Immature natural killer cell (primary cell): ENCODE results near the gene CTIF. TPM values are rescaled to one million over a fixed set of nuclear protein-coding genes. Genes with fewer than 3 reads are reported as not detected.
A peak's percentile ranks its signal among the peaks of the same experiment; 100 is the strongest.
"Not testable (repeated sequence)": the region's sequence is repeated elsewhere in the genome, so short reads cannot be mapped to it uniquely, and the experiment has no call there.

Experiments used
- DNase-seq, 3 donors: peaks; one replicate each; pipeline ENCODE4 v3.0.0; 2022; ENCODE audit warnings: mixed read lengths in 1 of 3
- H3K27ac Mint-ChIP-seq, 6 donors: one replicate each; pipeline ENCODE4 v1.8.0; 2020; ENCODE audit warnings: mixed read lengths in 6 of 6, mild to moderate bottlenecking in 5 of 6, inconsistent platforms in 4 of 6, moderate library complexity in 3 of 6
- H3K27me3 Mint-ChIP-seq, 3 donors: one replicate each; pipeline ENCODE4 v1.8.0; 2020 to 2021; ENCODE audit warnings: low read depth in 3 of 3, mild to moderate bottlenecking in 3 of 3, mixed read lengths in 3 of 3, moderate library complexity in 3 of 3, inconsistent platforms in 1 of 3
- H3K36me3 Mint-ChIP-seq, 3 donors: one replicate each; pipeline ENCODE4 v1.8.0; 2020; ENCODE audit warnings: mixed read lengths in 3 of 3, inconsistent platforms in 2 of 3, mild to moderate bottlenecking in 2 of 3
- H3K4me1 Mint-ChIP-seq, 2 donors: one replicate each; pipeline ENCODE4 v1.8.0; 2020; ENCODE audit warnings: inconsistent platforms in 2 of 2, mild to moderate bottlenecking in 2 of 2, mixed read lengths in 2 of 2, moderate library complexity in 1 of 2
- H3K4me3 Mint-ChIP-seq, 5 donors: one replicate each; pipeline ENCODE4 v1.8.0; 2020; ENCODE audit warnings: mild to moderate bottlenecking in 5 of 5, mixed read lengths in 5 of 5, inconsistent platforms in 3 of 5, moderate library complexity in 3 of 5
- H3K9me3 Mint-ChIP-seq, 6 donors: one replicate each; pipeline ENCODE4 v1.8.0; 2020; ENCODE audit warnings: mild to moderate bottlenecking in 6 of 6, mixed read lengths in 6 of 6, inconsistent platforms in 4 of 6, moderate library complexity in 3 of 6
- polyA plus RNA-seq, 3 donors: library from polyadenylated mRNA; unstranded; fragments of 300-500 nt; fragmentation: Illumina TruSeq; gene quantifications; one replicate each; pipeline ENCODE4 v1.2.3, GENCODE V29; 2021

CTIF gene
- polyA plus RNA-seq: 1 to 10 TPM in 1 of 3 donors, under 1 TPM in 1, not detected in 1; 0.28 to 1.2 TPM

DNA sequence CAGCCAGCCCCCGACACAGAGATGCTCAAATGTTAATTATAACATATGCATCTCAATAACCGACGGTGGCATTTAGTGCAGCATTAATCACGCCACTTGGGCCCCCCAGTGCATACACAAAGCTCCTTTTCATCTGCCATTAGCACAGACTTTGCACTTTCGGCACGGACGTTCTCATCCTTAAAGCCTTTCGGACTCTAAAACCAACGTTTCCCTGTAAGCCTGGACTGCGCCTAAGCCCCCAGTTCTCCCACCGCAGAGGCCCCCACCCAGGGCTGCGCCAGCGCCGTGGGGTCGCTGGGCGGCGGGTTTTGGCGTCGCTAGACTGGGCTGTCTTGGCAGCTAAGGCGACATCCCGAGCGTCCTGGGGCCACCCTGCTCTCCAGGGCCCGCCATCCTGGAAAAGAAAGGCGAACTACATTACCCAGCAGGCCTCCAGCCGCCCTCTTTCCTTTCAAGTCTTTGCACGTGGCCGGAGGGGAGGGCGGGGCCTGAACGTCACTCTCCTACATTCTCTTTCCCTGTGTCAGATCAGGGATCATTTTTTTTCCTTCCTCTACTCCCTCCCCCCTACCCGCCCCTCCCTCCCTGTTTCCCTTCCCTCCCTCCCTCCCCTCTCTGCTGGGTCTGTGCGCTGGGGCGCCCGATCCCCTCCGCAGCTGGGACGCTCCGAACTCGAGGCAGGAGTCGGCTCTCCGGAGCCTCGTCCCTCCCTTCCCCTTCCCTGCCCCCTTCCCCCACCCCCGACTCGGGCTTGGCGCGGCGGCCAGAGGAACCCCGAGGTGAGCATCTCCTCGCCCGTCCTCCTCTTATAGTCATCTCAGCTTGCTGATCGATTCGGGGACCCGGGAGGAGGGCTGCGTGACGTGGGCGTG, at the start of gene CTIF:
CTIF (plus strand) TSS at position 501 of the 875 bp plus-strand sequence. CDS start 80,535 bp downstream, outside the sequence.
- Mint-ChIP-seq H3K4me3 (peak within 1 kb of the TSS; percentile 86 to 93 (median 91)), H3K36me3 (no peaks in the 10 kb centered on the region), H3K27ac (peak within 1 kb of the TSS in 2 of 6 donors; percentile 68 to 87), H3K27me3 (peaks cover 2 to 13% (median 3%) of the 10 kb centered on the region in 3 donors), H3K4me1 (peaks cover 0 to 9% of the 10 kb centered on the region in 2 donors), H3K9me3 (no peaks in the 10 kb centered on the region)
- peak; percentile 41 to 50 (median 43) for DNase-seq

GRCh38 chr18:48490641-48491293, 48.1 kb upstream of the CTIF start:
- Mint-ChIP-seq H3K27ac (no peak overlapping the region), H3K9me3 (no peaks in the 10 kb centered on the region), H3K4me1 (peaks cover 0 to 2% of the 10 kb centered on the region in 2 donors), H3K4me3 (no peak overlapping the region), H3K27me3 (peaks cover 0 to 6% (median 4%) of the 10 kb centered on the region in 3 donors), H3K36me3 (no peaks in the 10 kb centered on the region)
- DNase-seq: no peak

- no peak for DNase-seq
- no peak overlapping the region for H3K4me3 Mint-ChIP-seq
- H3K27ac Mint-ChIP-seq: no peak overlapping the region
- peaks cover 2 to 12% (median 6%) of the 10 kb centered on the region in 3 donors for H3K27me3 Mint-ChIP-seq
- H3K36me3 Mint-ChIP-seq: no peaks in the 10 kb centered on the region
- H3K4me1 Mint-ChIP-seq: peaks cover 0 to 2% of the 10 kb centered on the region in 2 donors
- peaks cover 0 to 16% (median 7%) of the 10 kb centered on the region in 6 donors for H3K9me3 Mint-ChIP-seq
Observed at GRCh38 chr18:48492880-48493279, 46.0 kb upstream of the CTIF start.

GRCh38 chr18:48493434-48494230, 45.2 kb upstream of the CTIF start:
- no peak overlapping the region for H3K4me3 Mint-ChIP-seq
- peaks cover 0 to 2% of the 10 kb centered on the region in 2 donors for H3K4me1 Mint-ChIP-seq
- peaks cover 0 to 23% (median 9%) of the 10 kb centered on the region in 6 donors for H3K9me3 Mint-ChIP-seq
- H3K27me3 Mint-ChIP-seq: peaks cover 6 to 13% (median 10%) of the 10 kb centered on the region in 3 donors
- DNase-seq: no peak
- no peak overlapping the region for H3K27ac Mint-ChIP-seq
- H3K36me3 Mint-ChIP-seq: no peaks in the 10 kb centered on the region

GRCh38 chr18:48497863-48498262, 41.0 kb upstream of the CTIF start:
- Mint-ChIP-seq H3K27ac (no peak overlapping the region), H3K36me3 (peaks cover 0 to 3% (median 0%) of the 10 kb centered on the region in 3 donors), H3K4me1 (peaks cover 0 to 2% of the 10 kb centered on the region in 2 donors), H3K4me3 (no peak overlapping the region), H3K27me3 (peaks cover 10 to 18% (median 17%) of the 10 kb centered on the region in 3 donors), H3K9me3 (peaks cover 0 to 23% (median 9%) of the 10 kb centered on the region in 6 donors)
- no peak for DNase-seq

GRCh38 chr18:48500517-48500916, 38.3 kb upstream of the CTIF start:
- Mint-ChIP-seq H3K4me3 (no peak overlapping the region), H3K27me3 (peaks cover 9 to 18% (median 17%) of the 10 kb centered on the region in 3 donors), H3K9me3 (peaks cover 1 to 23% (median 11%) of the 10 kb centered on the region in 6 donors), H3K4me1 (no peaks in the 10 kb centered on the region), H3K36me3 (peaks cover 0 to 3% (median 0%) of the 10 kb centered on the region in 3 donors), H3K27ac (no peak overlapping the region)
- no peak for DNase-seq

GRCh38 chr18:48502906-48503305, 35.9 kb upstream of the CTIF start:
- Mint-ChIP-seq H3K4me3 (no peak overlapping the region), H3K27me3 (peaks cover 12 to 17% (median 15%) of the 10 kb centered on the region in 3 donors), H3K4me1 (no peaks in the 10 kb centered on the region), H3K27ac (no peak overlapping the region), H3K9me3 (peaks cover 11 to 24% (median 21%) of the 10 kb centered on the region in 6 donors), H3K36me3 (peaks cover 0 to 8% (median 4%) of the 10 kb centered on the region in 3 donors)
- DNase-seq: no peak

DNA sequence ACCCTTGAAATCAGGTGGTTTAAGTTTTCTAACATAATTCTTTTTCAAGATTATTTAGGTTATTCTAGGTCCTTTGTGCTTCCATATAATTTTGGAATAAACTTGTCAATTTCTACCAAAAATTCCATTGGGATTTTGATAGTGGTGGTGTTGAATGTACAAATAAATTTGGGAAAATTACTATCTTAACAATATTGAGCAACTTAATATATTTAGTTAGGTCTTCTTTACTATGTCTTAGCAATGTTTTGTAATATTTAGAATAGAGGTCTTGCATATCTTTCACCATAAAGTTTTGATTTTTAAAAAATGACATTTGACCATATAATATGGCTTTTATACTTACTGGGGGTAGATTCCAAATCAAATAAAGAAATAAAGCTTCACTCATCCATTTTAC, 34.0 kb upstream of the CTIF start:
- H3K9me3 Mint-ChIP-seq: peaks cover 10 to 22% (median 19%) of the 10 kb centered on the region in 6 donors
- no peak overlapping the region for H3K4me3 Mint-ChIP-seq
- no peak overlapping the region for H3K27ac Mint-ChIP-seq
- no peaks in the 10 kb centered on the region for H3K4me1 Mint-ChIP-seq
- no peak for DNase-seq
- peaks cover 0 to 5% (median 4%) of the 10 kb centered on the region in 3 donors for H3K36me3 Mint-ChIP-seq
- peaks cover 8 to 14% (median 9%) of the 10 kb centered on the region in 3 donors for H3K27me3 Mint-ChIP-seq

GRCh38 chr18:48506983-48507568, 31.8 kb upstream of the CTIF start:
- DNase-seq: not testable (repeated sequence)

DNA sequence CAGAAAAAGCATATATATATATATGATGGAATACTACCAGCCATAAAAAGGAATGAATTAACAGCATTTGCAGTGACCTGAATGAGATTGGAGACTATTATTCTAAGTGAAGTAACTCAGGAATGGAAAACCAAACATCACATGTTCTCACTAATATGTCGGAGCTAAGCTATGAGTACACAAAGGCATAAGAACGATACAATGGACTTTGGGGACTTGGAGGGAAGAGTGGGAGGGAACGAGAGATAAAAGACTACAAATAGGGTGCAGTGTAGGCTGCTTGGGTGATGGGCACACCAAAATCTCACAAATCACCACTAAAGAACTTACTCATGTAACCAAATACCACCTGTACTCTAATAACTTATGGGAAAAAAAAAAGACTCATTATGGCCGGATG, 26.3 kb upstream of the CTIF start:
- H3K4me3 Mint-ChIP-seq, H3K4me1 Mint-ChIP-seq, H3K9me3 Mint-ChIP-seq, H3K36me3 Mint-ChIP-seq, H3K27me3 Mint-ChIP-seq, DNase-seq, H3K27ac Mint-ChIP-seq: not testable (repeated sequence)

More at GRCh38 chr18:48506983-48507568, 31.8 kb upstream of the CTIF start:
- peaks cover 10 to 22% (median 19%) of the 10 kb centered on the region in 6 donors for H3K9me3 Mint-ChIP-seq
- H3K27ac Mint-ChIP-seq, H3K4me1 Mint-ChIP-seq, H3K27me3 Mint-ChIP-seq, H3K36me3 Mint-ChIP-seq, H3K4me3 Mint-ChIP-seq: not testable (repeated sequence)

DNA sequence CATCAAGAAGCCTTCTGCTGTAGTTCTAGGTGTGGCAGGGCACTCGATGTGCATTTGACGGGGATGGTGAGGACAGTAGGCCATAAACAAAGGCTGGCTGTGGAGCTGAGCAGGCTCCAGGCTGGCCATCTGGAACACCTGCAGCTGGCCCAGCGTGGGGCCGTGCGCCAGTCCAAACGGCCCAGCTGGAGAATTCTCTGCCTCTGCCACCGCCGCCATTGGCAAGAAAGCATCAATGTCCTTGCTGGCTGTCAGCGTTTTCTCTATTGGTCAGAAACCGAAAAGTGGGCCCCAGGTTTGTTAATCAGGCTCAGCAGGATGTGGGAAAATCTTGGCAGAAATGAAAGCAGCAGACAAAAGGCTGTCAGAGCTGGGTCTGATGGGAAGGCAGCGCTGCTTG, 24.0 kb upstream of the CTIF start:
- Mint-ChIP-seq H3K4me3 (no peak overlapping the region), H3K36me3 (no peaks in the 10 kb centered on the region), H3K9me3 (peaks cover 0 to 1% (median 0%) of the 10 kb centered on the region in 6 donors), H3K27me3 (peaks cover 2 to 11% (median 4%) of the 10 kb centered on the region in 3 donors), H3K27ac (no peak overlapping the region), H3K4me1 (no peaks in the 10 kb centered on the region)
- no peak for DNase-seq

- no peaks in the 10 kb centered on the region for H3K36me3 Mint-ChIP-seq
- no peak overlapping the region for H3K4me3 Mint-ChIP-seq
- no peak for DNase-seq
- no peak overlapping the region for H3K27ac Mint-ChIP-seq
- H3K4me1 Mint-ChIP-seq: no peaks in the 10 kb centered on the region
- H3K27me3 Mint-ChIP-seq: peaks cover 2 to 11% (median 6%) of the 10 kb centered on the region in 3 donors
- peaks cover 0 to 1% (median 0%) of the 10 kb centered on the region in 6 donors for H3K9me3 Mint-ChIP-seq
Observed at GRCh38 chr18:48517048-48517447, 21.8 kb upstream of the CTIF start.
